ENCODE measurements around the gene ASTN2.

DNA sequence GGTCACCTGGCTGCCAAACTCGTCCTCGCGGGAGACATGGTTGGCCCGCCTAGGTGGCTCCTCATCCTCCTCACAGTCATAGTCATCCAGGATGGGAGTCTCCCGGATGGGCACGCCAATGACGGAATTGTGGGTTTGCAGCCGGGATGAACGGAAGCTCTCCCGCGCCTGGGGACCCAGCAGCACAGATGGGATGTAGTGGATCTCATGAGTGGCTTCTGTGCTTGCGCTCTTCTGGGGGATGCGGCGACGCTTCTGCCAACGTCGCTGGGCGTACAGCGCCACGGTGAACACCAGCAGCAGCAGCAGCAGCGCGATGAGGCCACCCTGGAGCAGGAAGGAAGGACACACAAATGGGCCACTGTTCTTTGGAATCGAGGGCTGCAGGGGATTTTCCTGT lies 200.4 kb downstream of the ASTN2 start:
- TF ChIP-seq, protein P1, sequence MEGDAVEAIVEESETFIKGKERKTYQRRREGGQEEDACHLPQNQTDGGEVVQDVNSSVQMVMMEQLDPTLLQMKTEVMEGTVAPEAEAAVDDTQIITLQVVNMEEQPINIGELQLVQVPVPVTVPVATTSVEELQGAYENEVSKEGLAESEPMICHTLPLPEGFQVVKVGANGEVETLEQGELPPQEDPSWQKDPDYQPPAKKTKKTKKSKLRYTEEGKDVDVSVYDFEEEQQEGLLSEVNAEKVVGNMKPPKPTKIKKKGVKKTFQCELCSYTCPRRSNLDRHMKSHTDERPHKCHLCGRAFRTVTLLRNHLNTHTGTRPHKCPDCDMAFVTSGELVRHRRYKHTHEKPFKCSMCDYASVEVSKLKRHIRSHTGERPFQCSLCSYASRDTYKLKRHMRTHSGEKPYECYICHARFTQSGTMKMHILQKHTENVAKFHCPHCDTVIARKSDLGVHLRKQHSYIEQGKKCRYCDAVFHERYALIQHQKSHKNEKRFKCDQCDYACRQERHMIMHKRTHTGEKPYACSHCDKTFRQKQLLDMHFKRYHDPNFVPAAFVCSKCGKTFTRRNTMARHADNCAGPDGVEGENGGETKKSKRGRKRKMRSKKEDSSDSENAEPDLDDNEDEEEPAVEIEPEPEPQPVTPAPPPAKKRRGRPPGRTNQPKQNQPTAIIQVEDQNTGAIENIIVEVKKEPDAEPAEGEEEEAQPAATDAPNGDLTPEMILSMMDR (IDR thresholded peaks at IDR 0.05; ENCODE audit: borderline replicate concordance, extremely low read depth, low read length, poor library complexity, severe bottlenecking) = no peak
- TF ChIP-seq EZH2 (IDR thresholded peaks at IDR 0.05; ENCODE audit: borderline replicate concordance, low read depth, low read length, severe bottlenecking) = no peak

Data from DND-41 (cell line).